K562 (cell line): ENCODE results near the gene XRCC2. TPM values are rescaled to one million over a fixed set of nuclear protein-coding genes. Genes with fewer than 3 reads are reported as not detected.

Experiments
- CREB1 ChIP-seq, 2 experiments: sonication (generic) in 1 of 2; formaldehyde crosslinking in 1 of 2; IDR thresholded peaks; 2 replicates each; pipeline versions ENCODE4 v1.6.1 to v1.8.0; 2012 to 2022; ENCODE audit warnings: inconsistent platforms in 1 of 2, mild to moderate bottlenecking in 1 of 2, missing genetic modification reagents in 1 of 2, moderate library complexity in 1 of 2
- DIDO1 ChIP-seq: fragments of 450-650 bp; IDR thresholded peaks from 2 replicates; pipeline ENCODE4 v1.6.1; 2016; ENCODE audit warnings: low read depth, missing biosample characterization, missing genetic modification characterization
- GABPB1 ChIP-seq: sonication (generic); formaldehyde crosslinking; IDR thresholded peaks from 2 replicates; pipeline ENCODE4 v1.8.0; 2022; ENCODE audit warnings: mild to moderate bottlenecking, missing genetic modification reagents
- IFI16 ChIP-seq: fragments of 250-450 bp; sonication (Bioruptor Pico); IDR thresholded peaks from 2 replicates; pipeline ENCODE4 v2.1.2; 2022; ENCODE audit warnings: mild to moderate bottlenecking, inconsistent platforms
- MCM3 ChIP-seq: fragments of 450-650 bp; IDR thresholded peaks from 2 replicates; pipeline ENCODE4 v1.6.1; 2016
- MGA ChIP-seq: fragments of 450-650 bp; IDR thresholded peaks from 2 replicates; pipeline ENCODE4 v1.6.1; 2016; ENCODE audit warnings: mild to moderate bottlenecking, moderate library complexity
- MIER1 ChIP-seq: fragments of 450-650 bp; IDR thresholded peaks from 2 replicates; pipeline ENCODE4 v1.6.1; 2016; ENCODE audit warnings: antibody characterized with exemption, mild to moderate bottlenecking, low read depth
- ZFPM2 ChIP-seq: fragments of 250-450 bp; sonication (Bioruptor Pico); IDR thresholded peaks from 2 replicates; pipeline ENCODE4 v1.5.1; 2022; ENCODE audit warnings: mild to moderate bottlenecking
- ZNF282 ChIP-seq: sonication (generic); formaldehyde crosslinking; IDR thresholded peaks from 2 replicates; pipeline ENCODE4 v1.8.1; 2023; ENCODE audit warnings: missing genetic modification reagents
- ZNF695 ChIP-seq: fragments of 450-650 bp; formaldehyde crosslinking; IDR thresholded peaks from 2 replicates; pipeline ENCODE4 v1.4.0; 2020; ENCODE audit warnings: mild to moderate bottlenecking, moderate library complexity
- polyA plus RNA-seq, 8 experiments: library from polyadenylated mRNA; depleted of rRNA in 4 of 8; stranded (reverse) in 5 of 8; unstranded in 3 of 8; fragments of >200 nt; fragmentation: Nextera tagmentation in 2 of 8; fragmentation: Illumina TruSeq in 1 of 8; extraction: Ambion mirVana in 2 of 8; extraction: Trizol in 1 of 8; gene quantifications; 2 replicates each; pipeline versions ENCODE4 v1.2.1 to v1.2.3, GENCODE V29; 2011 to 2014; ENCODE audit warnings: inconsistent platforms in 1 of 8, missing spikeins in 1 of 8
- total RNA-seq, 7 experiments: library from RNA; depleted of rRNA in 6 of 7; stranded (reverse); fragments of >200 nt in 6 of 7; fragmentation: Illumina TruSeq in 2 of 7; extraction: Trizol in 2 of 7; gene quantifications; 2 replicates each; pipeline versions ENCODE4 v1.2.1 to v1.2.3, GENCODE V29; 2011 to 2021; ENCODE audit warnings: low replicate concordance in 1 of 7
- TF ChIP-seq, protein P1 (sequence below): fragments of 450-650 bp; formaldehyde crosslinking; conservative IDR thresholded peaks from 2 replicates; pipeline ENCODE4 v1.4.0; 2022; ENCODE audit warnings: mild to moderate bottlenecking, missing genetic modification characterization
- TF ChIP-seq, protein P2 (sequence below): fragments of 450-650 bp; IDR thresholded peaks from 2 replicates; pipeline ENCODE4 v1.6.1; 2017; ENCODE audit warnings: antibody characterized with exemption, mild to moderate bottlenecking

XRCC2 gene
- total and polyA plus RNA-seq, 9 of the 15 experiments (the other 6 are each of a cell fraction or from before 2014, with no cell fraction given) = 16.2 to 58.0 (median 39.8) TPM

DNA sequence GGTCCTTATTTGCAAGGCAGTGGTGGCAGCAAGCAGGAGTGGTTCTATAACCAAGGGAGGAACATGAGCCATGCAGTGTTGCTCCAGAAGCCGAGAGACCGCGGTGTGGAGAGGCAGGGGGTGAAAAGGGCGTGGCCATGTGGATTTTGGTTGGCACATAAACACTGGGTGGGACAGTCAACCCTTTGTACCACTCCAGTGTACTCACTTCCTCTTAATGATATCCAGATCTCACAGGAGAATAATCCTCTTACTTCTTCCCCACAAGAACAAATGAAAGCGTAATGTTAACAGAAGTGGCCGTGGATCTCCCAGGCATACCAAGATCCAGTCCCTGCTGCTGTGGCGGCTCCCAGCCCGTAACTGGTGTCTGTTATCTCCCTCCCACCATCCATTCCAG, 42.4 kb downstream of the XRCC2 start (continued):
- TF ChIP-seq, protein P1, sequence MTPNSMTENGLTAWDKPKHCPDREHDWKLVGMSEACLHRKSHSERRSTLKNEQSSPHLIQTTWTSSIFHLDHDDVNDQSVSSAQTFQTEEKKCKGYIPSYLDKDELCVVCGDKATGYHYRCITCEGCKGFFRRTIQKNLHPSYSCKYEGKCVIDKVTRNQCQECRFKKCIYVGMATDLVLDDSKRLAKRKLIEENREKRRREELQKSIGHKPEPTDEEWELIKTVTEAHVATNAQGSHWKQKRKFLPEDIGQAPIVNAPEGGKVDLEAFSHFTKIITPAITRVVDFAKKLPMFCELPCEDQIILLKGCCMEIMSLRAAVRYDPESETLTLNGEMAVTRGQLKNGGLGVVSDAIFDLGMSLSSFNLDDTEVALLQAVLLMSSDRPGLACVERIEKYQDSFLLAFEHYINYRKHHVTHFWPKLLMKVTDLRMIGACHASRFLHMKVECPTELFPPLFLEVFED (CRISPR knock-in tag) = no peak
- TF ChIP-seq ZNF695 (CRISPR knock-in tag) (no peak), ZNF282 (CRISPR knock-in tag) (no peak), MCM3 (no peak), GABPB1 (CRISPR knock-in tag) (no peak), CREB1 (IDR thresholded peaks at IDR 0.05) (no peak), CREB1 (CRISPR knock-in tag; IDR thresholded peaks at IDR 0.05) (peak; percentile 4; the same call in 1 of the 2 replicates), MGA (0 out of 2 replicates have a peak, but pooled peaks have one; percentile 4), IFI16 (CRISPR knock-in tag) (no peak), DIDO1 (tag) (no peak), ZFPM2 (CRISPR knock-in tag) (no peak), MIER1 (no peak)
- TF ChIP-seq, protein P2, sequence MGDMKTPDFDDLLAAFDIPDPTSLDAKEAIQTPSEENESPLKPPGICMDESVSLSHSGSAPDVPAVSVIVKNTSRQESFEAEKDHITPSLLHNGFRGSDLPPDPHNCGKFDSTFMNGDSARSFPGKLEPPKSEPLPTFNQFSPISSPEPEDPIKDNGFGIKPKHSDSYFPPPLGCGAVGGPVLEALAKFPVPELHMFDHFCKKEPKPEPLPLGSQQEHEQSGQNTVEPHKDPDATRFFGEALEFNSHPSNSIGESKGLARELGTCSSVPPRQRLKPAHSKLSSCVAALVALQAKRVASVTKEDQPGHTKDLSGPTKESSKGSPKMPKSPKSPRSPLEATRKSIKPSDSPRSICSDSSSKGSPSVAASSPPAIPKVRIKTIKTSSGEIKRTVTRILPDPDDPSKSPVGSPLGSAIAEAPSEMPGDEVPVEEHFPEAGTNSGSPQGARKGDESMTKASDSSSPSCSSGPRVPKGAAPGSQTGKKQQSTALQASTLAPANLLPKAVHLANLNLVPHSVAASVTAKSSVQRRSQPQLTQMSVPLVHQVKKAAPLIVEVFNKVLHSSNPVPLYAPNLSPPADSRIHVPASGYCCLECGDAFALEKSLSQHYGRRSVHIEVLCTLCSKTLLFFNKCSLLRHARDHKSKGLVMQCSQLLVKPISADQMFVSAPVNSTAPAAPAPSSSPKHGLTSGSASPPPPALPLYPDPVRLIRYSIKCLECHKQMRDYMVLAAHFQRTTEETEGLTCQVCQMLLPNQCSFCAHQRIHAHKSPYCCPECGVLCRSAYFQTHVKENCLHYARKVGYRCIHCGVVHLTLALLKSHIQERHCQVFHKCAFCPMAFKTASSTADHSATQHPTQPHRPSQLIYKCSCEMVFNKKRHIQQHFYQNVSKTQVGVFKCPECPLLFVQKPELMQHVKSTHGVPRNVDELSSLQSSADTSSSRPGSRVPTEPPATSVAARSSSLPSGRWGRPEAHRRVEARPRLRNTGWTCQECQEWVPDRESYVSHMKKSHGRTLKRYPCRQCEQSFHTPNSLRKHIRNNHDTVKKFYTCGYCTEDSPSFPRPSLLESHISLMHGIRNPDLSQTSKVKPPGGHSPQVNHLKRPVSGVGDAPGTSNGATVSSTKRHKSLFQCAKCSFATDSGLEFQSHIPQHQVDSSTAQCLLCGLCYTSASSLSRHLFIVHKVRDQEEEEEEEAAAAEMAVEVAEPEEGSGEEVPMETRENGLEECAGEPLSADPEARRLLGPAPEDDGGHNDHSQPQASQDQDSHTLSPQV = no peak
